ENCODE measurements around the gene SULT4A1.

The SULT4A1 gene

DNA sequence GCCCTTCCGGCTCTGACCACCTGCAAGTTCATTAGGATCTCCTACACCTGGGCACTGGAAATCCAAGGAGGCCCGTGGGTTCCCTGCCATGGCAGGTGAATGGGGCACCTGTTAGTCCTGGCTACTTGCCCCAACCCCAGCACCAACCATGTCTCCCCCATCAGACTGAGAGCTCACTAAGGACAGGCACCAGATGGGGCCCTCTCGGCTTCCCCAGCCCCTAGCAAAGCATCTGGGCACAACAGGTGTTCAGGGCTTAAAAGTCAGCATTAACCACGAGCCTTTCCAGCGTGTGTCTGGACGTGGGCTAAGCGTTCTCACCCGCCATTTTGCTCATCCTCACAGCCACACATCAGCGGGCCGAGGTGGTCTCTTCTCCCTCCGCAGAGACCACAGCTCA, 2.2 kb downstream of the SULT4A1 start:
- DNase-seq (ENCODE audit: low spot score): no peak

DNA sequence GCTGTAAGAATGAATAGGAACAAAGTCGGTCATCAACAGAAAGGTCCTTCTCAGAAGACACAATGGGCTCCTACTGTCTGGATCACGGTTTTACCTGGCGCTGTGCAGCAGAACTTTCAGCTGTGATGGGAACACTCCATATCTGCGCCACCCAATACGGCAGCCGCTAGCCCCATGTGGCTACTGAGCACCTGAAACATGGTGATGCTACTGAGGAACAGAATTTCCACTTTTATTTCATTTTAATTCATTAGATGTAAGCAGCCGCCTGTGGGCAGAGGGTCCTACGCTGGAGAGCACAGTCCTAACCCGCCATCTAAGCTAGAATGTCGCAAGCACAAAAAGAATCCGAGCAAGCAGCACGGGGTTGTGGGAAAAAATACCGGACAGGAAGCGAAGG, 2.7 kb downstream of the SULT4A1 start:
- DNase-seq (ENCODE audit: low spot score): no peak

DNA sequence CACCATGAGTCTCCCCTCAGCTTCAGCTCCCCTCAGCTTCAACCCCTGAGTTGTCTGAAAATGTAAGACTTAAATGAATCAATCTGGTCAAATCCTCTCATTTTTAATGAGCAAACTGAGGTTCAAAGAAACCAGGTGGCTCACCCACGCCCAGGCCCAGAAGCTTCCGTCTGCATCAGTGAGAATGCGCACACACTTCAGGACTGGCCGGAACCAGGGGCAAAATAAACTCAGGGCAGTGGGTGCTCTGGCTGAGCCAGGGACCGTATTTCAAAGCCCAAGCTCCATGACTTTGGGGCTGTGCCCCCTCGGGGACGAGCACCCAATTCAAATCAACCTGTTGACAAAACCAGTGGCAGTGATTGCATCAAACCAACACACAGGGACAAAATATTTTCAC, 3.1 kb downstream of the SULT4A1 start:
- DNase-seq (ENCODE audit: low spot score): no peak

DNA sequence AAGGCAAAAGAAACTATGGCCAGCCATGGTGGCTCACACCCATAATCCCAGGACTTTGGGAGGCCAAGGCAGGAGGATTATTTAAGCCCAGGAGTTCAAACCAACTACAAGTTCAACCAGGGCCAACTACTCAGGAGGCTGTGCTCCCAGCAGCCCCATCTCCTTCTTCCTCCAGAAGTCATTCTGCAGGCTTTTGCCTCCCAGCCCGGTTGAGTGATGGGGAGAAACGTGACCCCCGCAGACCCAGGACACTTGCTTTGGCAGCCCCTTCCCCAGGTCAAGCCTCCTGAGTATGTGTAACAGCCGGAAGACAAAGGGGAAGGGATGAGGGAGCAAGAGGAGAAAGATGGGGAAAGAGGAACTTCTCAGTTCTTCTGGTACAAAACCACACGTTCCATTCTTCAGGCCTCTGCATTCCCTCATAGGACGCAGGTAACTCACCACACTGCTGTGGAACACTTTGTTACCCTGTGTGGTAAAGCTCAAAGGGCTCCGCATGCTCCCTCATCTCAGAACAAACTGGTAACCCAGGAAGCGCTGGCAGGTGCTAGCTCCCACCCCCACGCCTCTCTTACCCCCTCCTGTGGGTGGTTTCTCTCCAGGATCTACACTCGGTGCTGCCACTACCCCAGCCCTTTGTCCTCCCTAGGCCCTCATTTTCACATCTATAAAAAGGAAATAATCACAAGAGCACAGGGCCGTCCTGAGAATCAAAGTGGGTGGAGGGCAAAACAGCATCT, 4.0 kb downstream of the SULT4A1 start:
- DNase-seq (ENCODE audit: low spot score): no peak

DNA sequence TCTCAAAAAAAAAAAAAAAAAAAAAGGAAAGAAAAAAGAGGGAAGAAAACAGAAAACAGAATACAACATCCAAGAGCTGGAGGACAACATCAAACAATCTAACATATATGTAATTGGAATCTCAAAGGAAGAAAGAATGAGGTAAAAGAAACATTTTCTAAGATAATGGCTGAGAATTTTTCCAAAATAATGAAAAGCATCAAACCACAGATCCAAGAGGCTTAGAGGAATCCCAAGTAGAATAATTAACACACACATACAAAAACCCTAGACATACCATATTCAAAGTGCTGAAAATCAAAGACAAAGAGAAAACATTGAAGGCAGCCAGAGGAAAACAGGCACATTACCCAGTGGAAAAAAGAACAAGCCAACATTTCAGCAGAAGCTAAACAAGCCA, 4.9 kb downstream of the SULT4A1 start:
- DNase-seq (ENCODE audit: low spot score): no peak

DNA sequence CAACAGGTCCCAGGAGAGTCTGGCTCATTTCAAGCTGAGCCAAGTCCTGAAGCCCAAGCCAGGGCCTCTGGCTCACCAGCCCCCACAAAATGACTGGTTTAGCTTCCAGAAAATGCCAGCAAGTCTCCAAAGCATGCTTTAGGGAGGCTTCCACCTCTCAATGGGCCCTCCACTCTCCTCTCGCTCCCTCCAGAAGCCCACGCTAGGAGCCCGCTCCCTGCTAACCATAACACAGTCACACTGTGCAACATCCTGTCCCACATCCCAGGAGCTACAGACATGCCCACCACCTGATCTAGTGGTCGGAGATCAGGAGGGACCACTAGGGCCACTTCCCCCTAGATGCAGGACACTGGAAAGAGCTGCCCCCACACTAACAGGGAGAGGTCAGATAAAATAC, 6.9 kb downstream of the SULT4A1 start:
- no peak for DNase-seq (ENCODE audit: low spot score)

DNA sequence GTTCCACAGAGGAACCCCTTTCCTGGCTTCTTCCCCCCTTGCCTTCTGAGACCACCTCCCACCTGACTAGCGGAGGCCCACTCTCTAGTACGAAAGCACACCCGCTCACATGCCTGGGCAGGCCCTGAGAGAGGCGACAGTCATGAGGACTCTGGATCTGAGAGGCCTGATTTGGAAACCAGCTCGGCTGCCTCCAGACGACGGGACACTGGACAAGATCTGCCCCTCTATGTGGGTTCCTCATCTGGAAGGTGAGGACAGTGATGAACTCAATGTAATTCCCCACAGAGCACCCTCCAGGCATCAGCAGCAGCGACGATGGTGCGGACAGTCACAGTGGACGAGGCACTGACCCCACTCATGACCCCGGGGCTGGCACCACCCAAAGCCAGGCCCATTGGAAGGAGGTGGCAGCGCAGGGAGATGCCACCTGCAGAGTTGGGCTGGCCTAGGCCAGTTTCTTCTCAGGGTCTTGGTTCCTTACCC, 7.5 kb downstream of the SULT4A1 start:
- DNase-seq (ENCODE audit: low spot score): no peak

DNA sequence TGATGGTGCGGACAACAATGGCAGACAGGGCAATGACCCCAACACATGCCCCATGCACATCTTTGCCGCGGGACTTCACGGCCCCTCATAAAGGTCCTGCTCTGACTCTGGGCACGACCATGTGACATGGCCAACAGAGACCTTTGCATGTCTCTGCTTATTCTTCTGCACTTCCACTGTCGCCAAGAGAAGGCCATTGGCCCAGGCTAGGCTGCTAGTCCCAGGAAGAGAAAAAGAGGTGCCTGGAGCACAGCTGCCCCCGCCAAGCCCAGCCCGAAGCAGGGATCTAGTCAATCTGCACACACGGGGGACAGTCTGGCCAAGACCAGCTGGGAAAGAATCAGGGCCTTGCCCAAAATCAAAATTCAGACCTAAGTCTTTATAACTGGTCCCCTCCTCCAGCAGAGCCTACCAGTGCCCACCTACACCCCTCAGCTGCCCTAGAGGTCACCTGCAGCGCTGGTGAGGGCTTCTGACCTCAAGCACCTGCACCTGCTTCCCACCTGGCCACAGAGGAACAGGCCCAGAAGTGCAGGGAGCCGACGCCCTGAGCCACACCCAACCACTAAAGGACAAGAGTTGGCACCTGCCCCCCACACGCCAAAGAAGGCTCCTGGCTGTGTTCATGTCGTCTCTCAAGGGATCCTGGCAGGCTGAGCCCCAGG, 8.1 kb downstream of the SULT4A1 start:
- no peak for DNase-seq (ENCODE audit: low spot score)

DNA sequence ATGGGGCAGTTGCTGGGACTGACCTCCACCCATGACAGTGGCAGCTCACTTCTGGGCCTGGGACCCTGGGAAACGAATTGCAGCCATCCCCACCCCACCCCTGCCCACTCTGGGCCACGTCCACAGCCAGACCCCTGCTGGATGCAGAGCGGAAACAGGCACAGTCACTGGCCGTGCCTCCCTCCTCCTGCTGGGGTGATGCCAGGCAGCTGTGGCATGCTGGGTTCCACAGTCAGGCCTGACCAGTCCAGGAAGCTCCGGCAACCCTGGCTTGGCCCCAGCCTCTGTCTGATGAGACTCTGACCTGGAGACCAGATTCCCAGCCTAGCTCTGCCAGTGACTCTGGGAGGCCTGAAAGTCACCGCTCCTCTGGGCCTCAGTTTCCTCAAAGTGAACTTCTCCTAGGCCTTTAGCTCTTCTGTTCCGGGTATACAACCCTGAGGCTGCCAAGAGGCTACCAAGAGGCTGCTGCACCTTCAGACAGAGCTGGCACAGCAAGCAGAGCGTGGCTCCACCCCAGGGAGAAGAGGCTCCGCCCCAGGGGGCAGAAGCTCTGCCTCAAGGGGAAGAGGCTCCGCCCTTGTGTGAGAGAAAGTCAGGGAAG, 8.9 kb downstream of the SULT4A1 start:
- DNase-seq (ENCODE audit: low spot score): no peak

DNA sequence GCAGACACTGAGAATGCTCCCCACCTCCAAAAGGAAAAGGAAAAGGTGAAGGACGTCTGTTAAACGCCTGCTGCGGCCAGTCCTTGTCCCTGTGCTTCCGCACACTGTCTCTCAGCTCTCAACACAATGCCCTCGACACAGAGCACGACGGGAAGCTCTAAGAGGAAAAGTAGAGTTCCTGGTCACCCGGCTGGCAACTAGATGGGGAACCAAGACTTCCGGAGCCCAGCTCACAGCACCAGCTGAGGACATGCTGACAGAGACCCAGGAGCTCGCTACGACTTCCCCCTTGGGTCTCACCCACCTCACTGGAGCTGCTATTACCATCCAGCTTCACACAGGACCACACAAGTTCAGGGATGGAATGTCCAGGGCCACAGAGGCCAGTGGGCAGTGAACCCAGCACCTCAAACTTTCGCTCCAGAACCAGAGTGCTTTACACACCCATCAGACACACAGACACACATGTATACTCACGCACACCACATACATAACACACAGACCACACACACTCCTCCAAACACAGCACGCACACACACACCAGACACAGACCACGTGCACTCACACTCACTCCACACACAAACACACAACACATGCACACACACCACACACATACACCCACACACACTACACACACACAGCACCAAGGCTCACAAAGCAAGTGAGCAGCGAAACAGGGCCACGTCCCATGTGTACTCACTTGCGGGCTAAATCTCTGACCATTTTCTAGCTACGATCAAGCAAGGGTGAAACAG, 9.6 kb downstream of the SULT4A1 start:
- DNase-seq (ENCODE audit: low spot score): no peak

DNA sequence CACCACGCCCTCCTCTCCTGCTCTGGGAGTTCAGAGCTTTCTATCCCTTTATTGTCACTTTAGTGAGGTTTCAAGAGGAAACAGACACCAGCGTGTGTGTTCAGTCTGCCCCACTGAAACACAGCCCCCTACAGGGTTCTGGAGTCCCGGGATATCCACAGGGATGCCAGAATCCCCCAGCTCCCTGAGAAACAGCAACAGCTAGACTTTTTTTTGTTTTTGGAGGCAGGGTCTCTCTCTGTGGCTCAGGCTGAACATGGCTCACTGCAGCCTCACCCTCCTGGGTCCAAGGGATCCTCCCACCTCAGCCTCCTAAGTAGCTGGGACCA, 10.4 kb downstream of the SULT4A1 start:
- no peak for DNase-seq (ENCODE audit: low spot score)

DNA sequence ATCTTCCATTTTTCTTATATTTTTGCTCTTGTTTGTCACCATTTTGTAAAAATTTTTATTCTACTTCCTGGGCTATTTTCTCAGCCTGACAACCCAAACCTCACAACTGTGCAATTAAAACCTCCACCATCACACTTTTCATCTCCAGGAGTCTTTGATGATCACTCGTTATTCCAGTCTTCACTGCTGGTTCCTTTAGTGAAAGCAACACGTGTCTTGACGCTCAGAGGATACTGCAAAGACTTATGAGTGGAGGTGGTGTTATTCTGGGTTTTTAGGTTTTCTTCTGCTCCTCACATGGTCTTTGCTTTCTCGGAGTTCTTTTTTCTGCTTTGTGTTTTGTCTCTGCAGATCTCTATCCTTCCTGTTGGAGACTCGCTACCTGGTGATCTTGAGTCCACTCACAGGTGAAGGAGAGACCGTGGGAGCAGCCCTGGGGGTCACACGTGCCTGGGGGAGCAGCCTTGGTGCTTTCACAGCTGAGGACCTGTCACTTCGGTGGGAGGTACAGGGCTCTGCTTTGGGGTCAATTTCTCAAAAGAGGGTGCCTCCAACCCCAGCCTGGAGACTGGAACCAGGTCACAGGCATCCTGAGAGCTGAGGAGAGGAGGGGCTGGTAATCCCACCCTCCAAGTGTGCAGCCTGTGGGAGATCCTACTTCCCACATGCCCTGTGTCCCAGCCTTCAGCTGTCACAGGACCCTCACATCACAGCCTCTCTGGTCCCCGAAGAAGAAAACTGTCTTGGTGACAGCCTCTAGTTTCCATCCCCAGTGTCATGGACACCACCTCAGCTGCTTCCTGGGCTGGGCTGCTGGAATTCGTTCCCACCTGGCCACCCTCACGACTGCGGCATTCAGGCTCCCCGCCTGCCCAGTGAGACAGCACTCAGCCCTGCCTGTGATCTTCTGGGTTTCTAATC, 11.0 kb downstream of the SULT4A1 start:
- no peak for DNase-seq (ENCODE audit: low spot score)

DNA sequence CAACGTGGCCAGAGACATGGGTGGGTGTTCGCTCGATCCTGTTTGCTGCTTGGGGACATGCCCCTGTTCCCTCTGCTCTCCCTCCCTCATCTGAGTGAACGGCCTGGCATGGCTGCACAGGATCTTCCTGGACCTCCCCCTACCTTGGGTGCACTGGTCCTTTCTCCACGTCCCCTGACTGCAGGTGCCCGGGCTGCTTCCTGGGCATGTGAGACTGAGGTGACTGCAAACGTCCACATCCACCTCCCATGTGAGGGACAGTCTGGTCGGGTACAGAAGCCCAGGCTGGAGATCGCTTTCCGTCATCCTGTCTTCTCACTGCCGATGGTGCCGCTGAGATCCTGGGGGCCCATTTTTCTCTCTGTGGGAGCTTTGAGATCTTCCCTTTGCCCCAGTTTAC, 11.8 kb downstream of the SULT4A1 start:
- no peak for DNase-seq (ENCODE audit: low spot score)

DNA sequence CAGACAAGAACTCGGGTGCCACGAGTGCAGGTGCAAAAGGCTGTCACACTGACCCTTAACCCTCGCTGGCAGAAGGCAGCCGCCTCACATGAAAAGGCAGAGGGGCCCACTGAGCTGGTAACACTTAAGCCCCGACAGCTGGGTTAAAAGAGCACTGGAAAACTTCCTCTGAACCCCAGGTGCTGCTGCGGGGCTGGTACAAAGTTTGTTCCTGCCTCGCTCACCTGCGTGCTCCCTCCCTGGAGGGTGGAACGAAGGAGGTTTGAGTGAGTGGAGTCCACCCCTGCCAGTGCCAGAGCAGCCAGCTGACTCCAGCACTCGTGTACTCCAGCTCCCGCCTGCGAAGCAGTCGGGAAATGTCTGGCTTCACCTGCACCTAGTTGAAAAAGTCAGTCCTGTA, 12.6 kb downstream of the SULT4A1 start:
- no peak for DNase-seq (ENCODE audit: low spot score)

DNA sequence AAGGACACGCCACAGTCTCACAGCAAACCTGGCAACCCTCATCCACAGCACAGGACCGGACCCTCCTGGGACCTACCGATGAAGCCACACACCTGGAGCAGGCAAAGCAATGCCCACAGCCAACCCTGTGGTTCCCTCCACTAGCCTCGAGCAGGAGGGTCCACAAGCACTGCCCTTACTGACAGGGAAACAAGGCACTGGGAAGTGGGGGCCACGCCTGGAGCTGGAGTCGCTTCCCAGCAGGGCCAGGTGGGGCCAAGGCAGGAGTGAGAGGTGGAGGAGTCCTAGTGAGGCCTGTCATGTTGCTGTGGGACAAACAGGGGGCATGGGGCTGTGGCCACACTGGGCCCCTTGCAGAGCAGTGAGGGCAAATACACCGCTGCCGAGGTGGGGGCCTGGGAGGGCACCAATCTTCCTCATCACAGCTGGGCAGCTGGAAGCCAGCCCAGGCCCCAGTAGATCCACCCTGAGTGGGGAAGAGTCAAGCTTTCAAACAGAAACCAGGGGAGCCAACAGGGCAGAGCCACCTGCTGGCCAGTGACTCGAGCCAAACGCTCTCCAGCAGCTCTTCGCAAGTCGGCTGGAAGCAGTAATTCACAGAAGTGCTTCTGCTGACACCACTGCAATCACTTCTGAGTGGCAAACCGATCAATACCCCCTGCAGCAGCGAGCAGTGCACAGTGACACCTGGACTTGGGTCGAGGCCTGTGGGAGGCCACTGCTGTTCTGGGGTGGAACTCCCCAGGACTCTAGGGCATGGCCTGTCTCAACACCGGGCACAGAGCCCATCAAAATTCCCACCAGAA, 13.7 kb downstream of the SULT4A1 start:
- peak; percentile 38 for DNase-seq (ENCODE audit: low spot score)

DNA sequence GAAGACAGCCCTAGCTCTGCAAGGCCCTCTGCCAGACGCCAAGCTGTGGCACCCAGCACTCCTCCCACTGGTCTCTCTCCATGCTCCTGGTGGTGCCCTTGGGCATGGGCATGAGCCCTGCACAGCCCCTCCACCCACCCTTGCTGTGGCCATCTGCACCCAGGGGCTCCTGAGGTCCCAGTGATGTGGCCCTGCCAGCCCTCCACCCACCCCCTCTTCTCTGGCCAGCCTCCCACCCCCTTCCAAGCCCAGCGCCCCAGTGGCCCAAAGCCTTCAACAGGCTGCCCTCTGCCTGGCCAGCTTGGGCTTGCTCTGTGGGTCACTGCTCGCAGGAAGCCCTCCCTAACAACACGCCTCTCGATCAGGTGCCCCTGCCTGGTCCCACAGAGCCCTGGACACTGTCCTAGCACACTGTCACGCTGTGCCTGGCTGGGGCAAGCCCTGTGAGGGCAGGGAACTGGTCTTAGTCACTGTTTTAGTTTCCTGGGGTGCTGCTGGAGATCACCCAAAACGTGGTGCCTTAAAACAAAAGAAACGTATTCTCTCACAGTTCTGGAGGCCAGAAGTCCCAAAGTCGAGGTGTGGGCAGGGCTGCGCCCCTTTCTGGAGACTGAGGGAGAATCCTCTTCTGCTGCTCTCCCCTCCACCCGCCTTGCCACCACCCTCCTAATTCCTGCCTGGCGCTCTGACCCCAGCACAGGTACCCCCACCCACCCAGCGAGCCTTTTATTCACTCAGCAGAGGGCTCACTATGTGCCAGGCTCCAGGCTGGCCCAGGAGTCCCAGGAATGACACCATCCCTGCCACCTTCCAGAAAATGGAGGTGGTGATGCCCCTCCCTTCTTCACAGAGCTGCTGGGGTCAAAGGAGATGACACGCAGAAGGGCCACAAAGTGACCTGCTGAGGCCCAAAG, 14.7 kb downstream of the SULT4A1 start:
- no peak for DNase-seq (ENCODE audit: low spot score)

DNA sequence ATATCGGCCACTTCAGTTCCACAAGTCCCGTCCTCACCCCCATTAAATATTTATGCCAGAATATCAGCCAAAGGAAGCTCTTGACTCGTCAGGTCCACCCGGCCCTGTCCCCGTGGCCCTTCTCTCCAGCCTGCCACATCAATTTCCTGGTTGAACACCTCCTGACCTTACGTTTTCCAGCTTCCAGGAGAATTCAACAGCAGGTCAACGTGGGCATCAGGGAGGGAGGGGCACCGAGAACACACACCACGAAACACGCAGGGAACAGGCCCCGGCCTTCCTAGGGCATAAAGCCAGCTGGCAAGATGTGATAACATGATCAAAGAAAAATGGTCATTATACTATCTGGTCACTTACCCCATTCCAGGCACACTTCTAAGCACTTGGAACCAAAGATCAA, 15.3 kb downstream of the SULT4A1 start:
- DNase-seq (ENCODE audit: low spot score): no peak

DNA sequence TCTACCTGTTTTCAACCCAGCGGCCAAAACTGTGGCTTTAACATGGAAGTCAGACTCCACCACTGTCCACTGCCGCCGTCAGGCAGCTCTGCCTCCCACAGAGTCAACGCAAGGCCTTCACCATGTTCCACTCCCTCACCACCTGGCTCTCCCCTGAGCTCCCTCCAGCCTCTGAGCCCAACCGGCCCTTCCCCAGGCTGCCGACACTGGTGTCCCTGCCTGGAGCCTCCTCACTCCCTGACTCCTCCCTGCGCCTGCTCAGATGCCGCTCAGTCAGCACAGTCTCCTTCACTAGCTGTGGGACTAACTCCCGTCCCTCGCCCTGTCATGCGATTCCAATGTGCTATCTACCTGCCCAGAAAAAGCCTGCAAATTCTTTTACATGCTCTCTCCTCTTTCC, 16.3 kb downstream of the SULT4A1 start:
- no peak for DNase-seq (ENCODE audit: low spot score)

Data from SW480 (cell line).